Right lobe of liver (tissue), 4 donors: ENCODE data around the gene CEMIP2.

Experiments
- CTCF ChIP-seq, 4 donors: fragments of 200-600 bp in 3 of 4; fragments of 450-650 bp in 1 of 4; IDR thresholded peaks; one replicate each; pipeline versions ENCODE4 v1.5.1 to v1.8.0; 2016 to 2022; ENCODE audit warnings: antibody characterized with exemption in 4 of 4, mild to moderate bottlenecking in 2 of 4
- POLR2A ChIP-seq: fragments of 450-650 bp; IDR thresholded peaks from one replicate; pipeline ENCODE4 v1.6.1; 2017; ENCODE audit warnings: antibody characterized with exemption, mild to moderate bottlenecking
- donor health status: DM: no; HTN: no; CAD: no.
- donor health status: DM: no; HTN: no; CAD: no.
- donor health status: DM: no; HTN: yes; CAD: no.

- TF ChIP-seq POLR2A (no peak), CTCF (IDR thresholded peaks at IDR 0.05) (no peak)
Observed at GRCh38 chr9:71721855-71722254, 46.5 kb downstream of the CEMIP2 start.
